T1000 (cell line): ENCODE results near the gene JPH2.
"Not testable (repeated sequence)": the region's sequence is repeated elsewhere in the genome, so short reads cannot be mapped to it uniquely, and the experiment has no call there.

Source experiments
- DNase-seq: peaks from one replicate; lab custom pipeline; 2025; ENCODE audit warnings: mixed read lengths; lab: John Stamatoyannopoulos, UW

Gene JPH2

GRCh38 chr20:44159125-44159524 is 27.9 kb downstream of the JPH2 start:
- no peak for DNase-seq

- no peak for DNase-seq
These were observed 29.9 kb downstream of the JPH2 start for GRCh38 chr20:44157061-44157460.

GRCh38 chr20:44154521-44155001 is 32.4 kb downstream of the JPH2 start:
- DNase-seq = peak; percentile 76

GRCh38 chr20:44153636-44154043 is 33.3 kb downstream of the JPH2 start:
- no peak for DNase-seq

- DNase-seq = no peak
These were observed 35.2 kb downstream of the JPH2 start for GRCh38 chr20:44151621-44152416.

DNA sequence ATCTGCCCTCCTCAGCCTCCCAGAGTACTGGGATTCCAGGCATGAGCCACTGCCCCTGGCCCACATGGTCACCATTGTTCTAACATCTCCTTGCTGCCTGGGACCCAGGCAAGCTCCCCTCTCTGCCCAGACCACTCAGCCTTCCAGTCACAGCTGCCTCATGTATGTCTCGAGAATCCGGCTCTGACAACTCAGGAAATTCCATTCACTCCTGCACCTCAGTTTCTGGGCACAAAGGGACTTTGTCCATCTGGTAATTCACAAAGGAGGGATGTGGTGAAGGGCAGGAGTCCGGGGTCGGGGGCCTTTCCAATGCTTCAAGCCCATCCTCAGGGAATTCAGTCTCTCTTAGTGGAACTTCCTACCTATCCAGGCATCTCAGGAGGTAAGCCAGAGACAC is 40.7 kb downstream of the JPH2 start:
- no peak for DNase-seq

DNA sequence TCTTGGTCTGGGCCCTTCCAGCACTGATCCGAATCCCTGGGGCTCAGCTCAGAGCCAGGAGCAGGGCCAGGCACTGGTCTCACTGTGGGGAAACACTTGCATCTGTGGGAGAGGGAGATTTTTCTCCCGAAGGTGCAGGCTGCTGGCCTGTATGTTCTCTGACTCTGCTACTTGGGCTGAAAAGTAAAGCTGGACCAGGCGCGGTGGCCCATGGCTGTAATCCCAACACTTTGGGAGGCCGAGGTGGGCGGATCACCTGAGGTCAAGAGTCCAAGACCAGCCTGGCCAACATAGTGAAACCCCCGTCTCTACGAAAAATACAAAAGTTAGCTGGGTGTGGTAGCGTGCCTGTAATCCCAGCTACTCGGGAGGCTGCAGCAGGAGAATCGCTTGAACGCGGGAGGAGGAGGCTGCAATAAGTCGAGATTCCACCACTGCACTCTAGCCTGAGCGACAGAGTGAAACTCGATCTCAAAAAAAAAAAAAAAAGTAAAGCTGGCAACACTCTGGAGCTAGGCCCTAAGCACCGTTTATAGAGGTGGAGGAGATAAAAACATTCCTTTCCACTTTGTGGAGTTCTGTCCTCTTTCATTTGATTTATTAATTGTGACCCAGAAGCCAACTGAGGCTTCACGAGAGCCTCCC is 41.7 kb downstream of the JPH2 start:
- DNase-seq = no peak

DNA sequence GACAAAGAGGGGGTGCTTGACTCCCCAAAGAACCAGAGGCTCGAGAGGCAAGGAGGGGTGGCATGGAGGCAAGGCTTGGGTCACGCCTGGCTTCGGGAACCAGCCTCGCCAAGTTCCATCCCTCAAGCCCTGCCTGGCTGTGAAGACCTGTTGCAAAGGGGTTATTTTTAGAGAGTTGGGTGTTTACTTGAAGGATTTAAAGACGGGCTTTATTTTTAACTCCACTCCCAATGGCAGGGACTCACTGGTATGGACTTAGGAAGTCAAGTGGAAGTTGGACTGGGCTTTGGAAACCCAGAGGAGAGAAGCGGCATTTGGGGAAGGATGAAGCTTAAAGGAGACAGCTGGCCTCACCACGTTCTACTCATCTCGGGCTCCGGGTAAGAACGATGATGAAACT is 43.1 kb downstream of the JPH2 start:
- DNase-seq = no peak

GRCh38 chr20:44142413-44142812 is 44.6 kb downstream of the JPH2 start:
- DNase-seq = no peak

DNA sequence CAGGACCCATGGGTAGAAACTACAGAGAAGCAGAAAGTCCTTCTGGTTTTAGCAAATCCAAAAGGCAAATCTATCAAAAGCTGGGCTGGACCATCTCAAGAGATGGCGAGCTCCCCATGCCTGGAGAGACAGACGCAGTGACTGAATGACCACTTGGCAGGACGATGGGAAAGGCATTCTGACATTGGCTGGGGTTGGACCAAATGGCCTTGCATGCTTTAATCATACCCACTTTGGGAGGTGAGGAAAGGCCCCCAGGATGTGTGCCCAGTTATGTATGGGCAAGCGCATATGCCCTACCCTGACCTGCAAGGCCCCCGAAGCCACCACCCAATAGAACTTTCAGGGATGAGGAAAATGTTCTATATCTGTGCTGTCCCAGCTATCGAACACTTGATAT is 45.1 kb downstream of the JPH2 start:
- DNase-seq = no peak

DNA sequence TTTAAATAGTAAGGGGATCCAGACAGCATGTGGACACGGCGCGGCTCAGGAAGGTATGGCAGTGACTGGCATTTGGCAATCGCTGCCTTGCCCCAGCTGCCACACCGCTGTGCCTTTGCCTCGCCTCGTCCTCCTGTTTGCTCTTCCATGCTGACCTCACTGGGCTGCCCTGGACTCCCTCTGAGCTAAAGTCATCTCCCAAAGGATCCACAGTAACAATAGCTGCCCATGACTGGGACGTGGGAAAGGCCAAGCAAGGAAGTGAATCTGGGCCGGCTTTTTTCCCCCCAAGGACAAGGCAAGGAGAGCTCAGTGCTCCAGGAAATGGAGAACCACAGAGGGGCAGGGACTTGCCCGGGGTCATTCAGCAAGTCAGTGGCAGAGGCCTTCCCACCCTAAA is 48.1 kb downstream of the JPH2 start:
- no peak for DNase-seq

- no peak for DNase-seq
These were observed 49.7 kb downstream of the JPH2 start for GRCh38 chr20:44137266-44137801.

- no peak for DNase-seq
These were observed 50.3 kb downstream of the JPH2 start for GRCh38 chr20:44136579-44137265.

- DNase-seq = no peak
These were observed 51.4 kb downstream of the JPH2 start for GRCh38 chr20:44135417-44136204.

DNA sequence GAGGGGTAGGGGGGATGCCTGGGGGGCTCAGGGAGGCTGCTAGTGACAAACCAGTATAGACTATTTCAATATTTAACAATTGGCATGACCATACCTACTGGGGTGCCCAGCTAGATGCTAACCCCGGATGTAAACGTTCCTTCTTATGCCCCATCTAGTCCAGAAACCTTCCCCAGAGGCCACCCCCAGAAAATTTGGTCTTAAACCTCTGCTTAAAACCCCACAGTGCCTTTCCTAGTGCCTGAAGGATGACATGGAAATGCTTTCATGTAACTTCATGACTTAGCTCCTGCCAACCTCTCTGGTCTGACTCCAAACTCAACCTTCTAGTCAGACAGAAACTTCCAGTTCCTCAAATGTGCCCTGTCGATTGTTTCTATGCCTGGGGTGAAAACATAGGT is 52.0 kb downstream of the JPH2 start:
- no peak for DNase-seq

DNA sequence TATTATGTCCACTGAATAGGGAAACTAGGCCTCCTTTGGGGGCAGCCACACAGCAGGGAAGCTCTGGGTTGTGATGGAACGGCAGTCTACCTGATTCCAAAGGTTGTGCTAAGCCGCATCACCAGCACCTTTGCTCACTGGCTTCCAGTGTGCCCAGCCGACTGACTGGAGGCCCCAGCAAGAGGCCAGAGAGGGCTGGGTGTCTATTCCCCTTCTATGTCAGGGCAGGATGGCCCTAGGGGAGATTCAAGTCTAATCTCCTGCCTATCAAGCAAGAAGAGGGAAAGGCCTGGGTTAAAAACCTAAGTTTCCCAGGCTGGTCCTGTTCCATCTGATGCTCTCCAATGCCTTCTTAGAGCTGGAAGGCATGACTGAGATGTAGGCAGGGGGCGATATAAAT is 53.6 kb downstream of the JPH2 start:
- no peak for DNase-seq

DNA sequence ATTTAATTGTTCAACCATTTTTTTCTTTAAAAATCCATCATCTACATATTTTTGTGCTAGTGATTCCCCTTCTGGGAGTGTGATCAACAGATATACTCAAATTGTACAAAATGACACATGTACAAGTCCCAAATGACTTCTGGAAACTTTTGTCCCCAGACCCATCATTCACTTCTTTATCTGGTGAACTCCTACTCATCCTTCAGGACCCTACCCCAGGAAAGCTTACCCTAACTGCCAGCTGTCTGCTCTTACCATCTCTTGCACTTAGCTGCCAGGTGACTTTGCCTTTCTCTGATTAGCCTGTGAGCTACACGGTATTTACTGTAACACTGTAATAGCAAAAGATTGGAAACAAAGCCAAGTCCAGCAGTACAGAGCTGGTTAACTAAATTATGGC is 55.3 kb downstream of the JPH2 start:
- DNase-seq = no peak

DNA sequence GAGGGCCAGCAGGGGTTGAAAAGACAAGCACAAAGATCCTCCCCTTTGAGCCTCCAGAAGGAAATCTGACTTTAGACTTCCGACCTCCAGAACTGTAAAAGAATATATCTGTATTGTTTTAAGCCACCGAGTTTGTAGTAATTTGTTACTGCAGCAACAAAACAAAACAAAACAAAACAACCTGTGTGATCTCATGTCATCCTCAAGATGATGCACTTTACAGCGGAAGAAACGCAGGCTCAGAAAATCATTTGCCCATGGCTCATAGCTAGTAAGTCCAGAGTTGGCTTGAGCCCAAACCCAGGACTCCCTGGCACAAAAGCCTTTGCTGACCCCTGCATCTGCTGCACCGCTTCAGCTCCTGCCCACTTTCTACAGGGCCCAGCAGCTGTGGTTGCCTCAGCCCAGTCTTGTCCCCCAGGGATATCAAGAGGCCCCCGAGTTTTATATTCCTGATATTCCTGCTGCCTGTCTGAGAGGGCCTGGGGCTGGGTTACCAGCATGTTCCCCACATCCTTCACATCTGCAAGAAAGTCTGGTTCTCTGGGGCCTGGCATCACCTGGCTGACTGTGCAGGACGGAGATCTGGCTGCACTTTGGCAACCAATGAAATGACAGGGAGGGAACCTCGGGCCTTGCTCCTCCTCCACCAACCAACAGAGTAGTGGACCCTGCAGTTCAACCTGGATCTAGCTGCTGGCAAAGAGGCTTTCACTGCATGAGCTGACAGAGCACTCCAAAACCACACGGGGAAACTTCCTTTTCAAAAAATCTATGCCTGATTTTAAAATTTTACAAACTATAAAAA is 56.9 kb downstream of the JPH2 start:
- no peak for DNase-seq

GRCh38 chr20:44129300-44129699 is 57.7 kb downstream of the JPH2 start:
- not testable (repeated sequence) for DNase-seq

DNA sequence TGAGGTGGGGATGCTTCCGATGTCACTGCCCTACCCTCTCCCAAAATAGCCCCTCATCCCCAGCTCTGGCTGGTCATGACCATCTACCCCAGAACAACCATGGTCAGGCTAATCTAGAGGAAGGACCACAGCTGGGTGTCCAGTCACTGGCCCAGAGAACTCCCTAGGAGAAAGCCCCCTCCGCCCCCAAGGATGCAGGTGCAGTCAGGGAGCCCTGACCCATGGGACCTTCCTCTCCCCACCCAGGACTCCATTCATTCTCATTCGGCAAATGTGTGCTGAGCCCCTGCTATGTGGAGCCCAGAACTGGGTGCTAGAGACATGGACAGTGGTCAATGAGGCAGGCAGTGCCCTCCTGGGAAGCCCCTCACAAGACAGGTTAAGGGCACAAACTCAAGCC is 60.5 kb downstream of the JPH2 start:
- no peak for DNase-seq
